Fibroblast of the aortic adventitia (primary cell): Measurements from ENCODE around the gene PROSER2. TPM values are rescaled to one million over a fixed set of nuclear protein-coding genes. Genes with fewer than 3 reads are reported as not detected.
"Not testable (repeated sequence)": the region's sequence is repeated elsewhere in the genome, so short reads cannot be mapped to it uniquely, and the experiment has no call there.

Experiments used
- DNase-seq: peaks from one replicate; pipeline ENCODE4 v3.0.0-alpha.2; 2010; ENCODE audit warnings: low read depth
- H3K4me3 ChIP-seq: 2 replicates; pipeline ENCODE4 v1.5.1; 2011; ENCODE audit warnings: low read depth, mild to moderate bottlenecking, control low read depth, low read length, moderate library complexity
- CTCF ChIP-seq: IDR thresholded peaks from 2 replicates; pipeline ENCODE4 v1.5.1; 2011; ENCODE audit warnings: mild to moderate bottlenecking, low read length, control low read depth, inconsistent platforms; ENCODE audit not compliant: insufficient read depth
- total RNA-seq: library from RNA; depleted of rRNA; stranded (reverse); fragments of >200 nt; gene quantifications from 2 replicates; pipeline ENCODE4 v1.2.3, GENCODE V29; 2012; ENCODE audit warnings: low replicate concordance

Gene PROSER2
- total RNA-seq, 1 donor: 3.1 TPM

GRCh38 chr10:11841375-11841774 lies 18.2 kb downstream of the PROSER2 start:
- DNase-seq: no peak
- TF ChIP-seq CTCF: no peak
- no peak overlapping the region for H3K4me3 ChIP-seq

- no peak for DNase-seq
- TF ChIP-seq CTCF: no peak
- no peak overlapping the region for H3K4me3 ChIP-seq
These were observed 19.3 kb downstream of the PROSER2 start for GRCh38 chr10:11842411-11842810.

- H3K4me3 ChIP-seq: no peak overlapping the region
- DNase-seq: no peak
- no peak for TF ChIP-seq CTCF
These were observed 22.0 kb downstream of the PROSER2 start for GRCh38 chr10:11845113-11845512.

- TF ChIP-seq CTCF: no peak
- DNase-seq: no peak
These were observed 23.4 kb downstream of the PROSER2 start for GRCh38 chr10:11846542-11846941.

GRCh38 chr10:11849277-11849676 lies 26.1 kb downstream of the PROSER2 start:
- no peak overlapping the region for H3K4me3 ChIP-seq
- no peak for TF ChIP-seq CTCF
- DNase-seq: no peak

More at GRCh38 chr10:11846542-11846941, 23.4 kb downstream of the PROSER2 start:
- no peak overlapping the region for H3K4me3 ChIP-seq

- DNase-seq: no peak
- TF ChIP-seq CTCF: no peak
- no peak overlapping the region for H3K4me3 ChIP-seq
These were observed 26.8 kb downstream of the PROSER2 start for GRCh38 chr10:11849911-11850310.

- H3K4me3 ChIP-seq: no peak overlapping the region
- TF ChIP-seq CTCF: no peak
- no peak for DNase-seq
These were observed 28.8 kb downstream of the PROSER2 start for GRCh38 chr10:11851910-11852309.

GRCh38 chr10:11852637-11853036 lies 29.5 kb downstream of the PROSER2 start:
- not testable (repeated sequence) for DNase-seq, H3K4me3 ChIP-seq
